Omental fat pad (tissue), 4 donors: Measurements from ENCODE around the gene THPO. TPM values are rescaled to one million over a fixed set of nuclear protein-coding genes. Genes with fewer than 3 reads are reported as not detected.
"Not testable (repeated sequence)": the region's sequence is repeated elsewhere in the genome, so short reads cannot be mapped to it uniquely, and the experiment has no call there.

Experiments
- ATAC-seq: fragments of 150-250 bp; one replicate; pipeline ENCODE4 v1.9.1; 2016; ENCODE audit warnings: mild to moderate bottlenecking, moderate library complexity; ENCODE audit not compliant: low FRiP score
- DNase-seq: peaks from one replicate; pipeline ENCODE4 v3.0.0-alpha.2; 2019; ENCODE audit warnings: low spot score
- total RNA-seq, 4 donors: library from RNA; depleted of rRNA; stranded (reverse); fragments of >200 nt; gene quantifications; one replicate each; pipeline ENCODE4 v1.1.0, GENCODE V29; 2016
- TF ChIP-seq, protein P1 (sequence below), 3 donors: fragments of 450-650 bp; IDR thresholded peaks; one replicate each; pipeline ENCODE4 v1.5.1; 2016 to 2017; ENCODE audit warnings: antibody characterized with exemption in 3 of 3, mild to moderate bottlenecking in 3 of 3, moderate library complexity in 2 of 3

THPO gene
- total RNA-seq, 4 donors from 2014 or later = 0.36 to 1.3 (median 0.94) TPM

DNA sequence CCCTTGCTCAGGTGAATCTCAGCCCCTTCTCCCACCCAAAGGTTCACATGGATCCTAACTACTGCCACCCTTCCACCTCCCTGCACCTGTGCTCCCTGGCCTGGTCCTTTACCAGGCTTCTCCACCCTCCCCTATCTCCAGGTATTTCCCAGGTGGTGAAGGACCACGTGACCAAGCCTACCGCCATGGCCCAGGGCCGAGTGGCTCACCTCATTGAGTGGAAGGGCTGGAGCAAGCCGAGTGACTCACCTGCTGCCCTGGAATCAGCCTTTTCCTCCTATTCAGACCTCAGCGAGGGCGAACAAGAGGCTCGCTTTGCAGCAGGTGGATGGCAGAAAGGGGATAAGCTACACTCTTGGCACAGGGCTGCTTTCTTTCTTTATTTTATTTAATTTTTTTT lies 36.1 kb downstream of the THPO start:
- DNase-seq = no peak
- ATAC-seq = no peak
- TF ChIP-seq, protein P1, sequence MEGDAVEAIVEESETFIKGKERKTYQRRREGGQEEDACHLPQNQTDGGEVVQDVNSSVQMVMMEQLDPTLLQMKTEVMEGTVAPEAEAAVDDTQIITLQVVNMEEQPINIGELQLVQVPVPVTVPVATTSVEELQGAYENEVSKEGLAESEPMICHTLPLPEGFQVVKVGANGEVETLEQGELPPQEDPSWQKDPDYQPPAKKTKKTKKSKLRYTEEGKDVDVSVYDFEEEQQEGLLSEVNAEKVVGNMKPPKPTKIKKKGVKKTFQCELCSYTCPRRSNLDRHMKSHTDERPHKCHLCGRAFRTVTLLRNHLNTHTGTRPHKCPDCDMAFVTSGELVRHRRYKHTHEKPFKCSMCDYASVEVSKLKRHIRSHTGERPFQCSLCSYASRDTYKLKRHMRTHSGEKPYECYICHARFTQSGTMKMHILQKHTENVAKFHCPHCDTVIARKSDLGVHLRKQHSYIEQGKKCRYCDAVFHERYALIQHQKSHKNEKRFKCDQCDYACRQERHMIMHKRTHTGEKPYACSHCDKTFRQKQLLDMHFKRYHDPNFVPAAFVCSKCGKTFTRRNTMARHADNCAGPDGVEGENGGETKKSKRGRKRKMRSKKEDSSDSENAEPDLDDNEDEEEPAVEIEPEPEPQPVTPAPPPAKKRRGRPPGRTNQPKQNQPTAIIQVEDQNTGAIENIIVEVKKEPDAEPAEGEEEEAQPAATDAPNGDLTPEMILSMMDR (IDR thresholded peaks at IDR 0.05) = no peak

DNA sequence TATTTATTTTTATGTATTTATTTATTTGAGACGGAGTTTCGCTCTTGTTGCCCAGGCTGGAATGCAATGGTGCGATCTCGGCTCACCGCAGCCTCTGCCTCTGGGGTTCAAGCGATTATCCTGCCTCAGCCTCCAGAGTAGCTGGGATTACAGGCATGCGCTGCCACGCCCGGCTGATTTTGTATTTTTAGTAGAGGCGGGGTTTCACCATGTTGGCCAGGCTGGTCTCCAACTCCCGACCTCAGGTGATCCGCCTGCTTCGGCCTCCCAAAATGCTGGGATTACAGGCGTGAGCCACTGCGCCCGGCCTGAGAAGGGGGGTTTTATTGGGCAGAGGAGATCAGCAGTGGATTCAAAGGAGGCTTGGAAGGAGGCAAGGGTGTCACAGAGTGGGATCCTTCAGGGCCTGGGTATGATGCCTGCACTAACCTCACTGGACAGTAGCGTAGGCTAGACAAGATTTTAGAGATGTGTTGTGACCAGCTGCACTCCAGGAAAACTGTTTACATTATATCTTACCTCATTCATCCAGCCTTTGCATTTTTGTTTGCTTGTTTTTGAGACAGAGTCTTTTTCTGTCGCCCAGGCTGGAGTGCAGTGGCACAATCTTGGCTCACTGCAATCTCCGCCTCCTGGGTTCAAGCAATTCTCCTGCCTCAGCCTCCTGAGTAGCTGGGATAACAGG lies 38.4 kb downstream of the THPO start:
- DNase-seq, ATAC-seq: not testable (repeated sequence)

DNA sequence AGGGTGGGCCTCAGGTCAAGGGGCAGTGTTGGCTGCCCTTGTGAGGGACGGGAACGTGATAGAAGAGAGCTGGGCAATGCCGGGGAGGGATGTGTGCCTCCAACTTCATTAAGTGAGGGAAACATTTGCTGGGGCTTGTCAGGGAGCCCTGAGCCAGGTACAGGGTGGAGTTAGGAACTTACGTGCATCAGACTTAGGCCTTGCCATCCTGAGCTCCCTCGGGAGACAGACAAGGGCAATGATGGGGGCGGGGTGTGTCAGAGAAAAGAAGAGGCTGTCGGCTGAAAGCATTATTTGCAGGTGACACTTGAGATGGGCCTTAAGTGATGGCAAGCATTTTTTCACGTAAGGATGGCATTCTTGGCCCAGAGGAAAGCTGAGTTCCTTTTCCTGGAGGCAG lies 39.0 kb downstream of the THPO start:
- ATAC-seq (no peak), DNase-seq (no peak)
- TF ChIP-seq, protein P1 (IDR thresholded peaks at IDR 0.05) = no peak

DNA sequence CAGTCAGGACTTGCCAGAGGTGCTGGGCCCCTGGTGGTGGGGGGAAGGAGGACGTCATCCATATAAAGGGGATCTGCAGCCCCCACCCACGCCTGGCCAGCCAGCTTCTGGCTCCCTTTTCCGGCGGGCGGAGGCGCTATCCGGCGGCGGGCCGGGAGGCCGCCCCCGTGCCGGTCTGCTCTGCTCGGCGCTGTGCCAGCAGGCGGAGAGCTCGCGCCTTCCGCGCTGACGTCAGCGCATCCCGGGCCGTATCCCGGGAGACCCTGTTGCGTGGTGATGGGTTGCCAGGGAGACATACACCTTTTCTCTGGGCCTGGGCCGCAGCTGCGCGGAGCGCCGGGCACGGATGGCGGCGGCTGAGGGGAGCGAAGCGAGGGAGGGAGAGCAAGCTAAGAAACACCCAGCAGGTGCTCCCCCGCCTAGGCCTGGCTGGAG lies 39.5 kb downstream of the THPO start:
- TF ChIP-seq, protein P1 (IDR thresholded peaks at IDR 0.05) = no peak
- ATAC-seq = peak; percentile 47
- DNase-seq = peak; percentile 67

DNA sequence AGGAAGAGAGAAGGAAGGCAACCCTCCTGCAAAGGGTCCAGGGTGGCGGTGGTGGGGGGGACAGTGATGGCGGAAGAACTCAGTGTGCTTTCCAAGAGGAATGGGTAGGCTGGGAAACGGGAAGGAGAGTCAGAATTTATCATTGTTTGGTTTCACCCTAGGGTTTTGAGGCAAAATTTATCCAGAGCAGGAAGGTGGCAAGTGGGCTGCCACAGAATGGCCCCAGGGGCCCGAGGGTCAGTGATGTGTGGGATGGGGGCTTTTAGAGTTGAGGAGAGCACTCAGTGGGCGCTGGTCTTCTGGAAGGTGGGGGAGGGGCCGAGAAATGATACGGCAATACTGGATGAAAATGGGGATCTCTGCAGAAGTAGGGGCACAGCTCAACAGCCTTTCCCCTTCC lies 40.0 kb downstream of the THPO start:
- ATAC-seq (no peak), DNase-seq (no peak)
- TF ChIP-seq, protein P1 (IDR thresholded peaks at IDR 0.05) = no peak

DNA sequence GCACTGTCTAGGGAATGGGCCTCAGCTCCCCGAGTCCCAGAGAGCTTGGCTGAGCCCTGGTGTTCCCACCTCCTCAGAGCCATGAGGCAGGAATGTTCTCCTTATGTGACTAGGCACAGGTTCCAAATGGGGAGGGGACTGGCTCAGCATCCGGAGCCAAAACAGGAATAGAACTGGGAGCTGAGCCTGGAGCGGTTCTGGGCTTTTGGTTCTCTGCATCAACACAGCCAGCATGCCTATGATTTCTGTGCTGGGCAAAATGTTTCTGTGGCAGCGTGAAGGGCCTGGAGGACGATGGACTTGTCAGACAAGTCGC lies 40.6 kb downstream of the THPO start, which contains the start of gene FAM131A:
TSS of gene FAM131A (plus strand) at position 202 of the 316 bp plus-strand sequence. CDS start at position 233, 31 bp downstream.
- ATAC-seq (no peak), DNase-seq (no peak)
- TF ChIP-seq, protein P1 (IDR thresholded peaks at IDR 0.05) = no peak

DNA sequence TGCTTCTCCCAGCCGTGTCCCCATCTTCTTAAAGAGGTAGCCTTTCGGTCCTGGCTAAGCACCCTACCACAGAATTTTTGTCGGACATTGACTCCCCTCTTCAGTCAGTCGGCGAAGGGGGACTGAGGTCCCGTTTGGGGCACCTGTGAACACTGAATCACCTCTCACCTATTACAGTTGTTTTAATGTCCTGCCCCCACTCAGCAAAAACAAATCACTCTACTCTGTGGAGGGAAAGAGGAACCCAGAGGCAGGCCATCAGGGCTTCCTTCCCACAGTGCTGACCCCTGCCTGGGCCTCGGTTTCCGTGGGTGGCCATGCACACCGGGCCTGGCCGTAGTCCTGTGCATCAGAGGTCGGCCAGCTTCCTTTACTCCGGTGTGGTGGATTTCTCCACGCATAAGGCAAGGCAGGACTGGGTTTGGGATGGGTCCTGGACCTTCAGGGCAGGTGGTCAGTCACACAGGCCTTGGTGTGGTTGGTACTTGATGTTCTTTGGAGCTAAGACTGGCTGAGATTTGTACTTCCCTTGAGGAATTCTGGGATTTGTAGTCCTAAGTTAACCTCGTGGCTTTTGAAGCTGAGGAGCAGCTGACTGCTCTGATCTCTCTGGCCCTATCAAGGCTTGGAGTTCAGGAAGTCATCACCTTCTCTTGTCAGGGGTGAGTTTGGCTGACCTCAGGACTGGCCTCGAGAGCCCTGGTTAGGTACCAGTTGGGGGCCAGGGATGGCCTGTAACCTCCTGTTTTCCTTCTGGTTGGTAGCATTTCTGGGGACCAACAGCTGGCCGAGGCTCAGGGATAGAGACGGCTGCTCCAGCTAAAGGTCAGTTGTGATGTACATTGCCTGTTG lies 41.2 kb downstream of the THPO start:
- ATAC-seq = peak; percentile 1
- no peak for DNase-seq
- TF ChIP-seq, protein P1 (IDR thresholded peaks at IDR 0.05) = no peak
